ENCODE data around the gene GLI3. TPM values are rescaled to one million over a fixed set of nuclear protein-coding genes. Genes with fewer than 3 reads are reported as not detected.
A peak's percentile ranks its signal among the peaks of the same experiment; 100 is the strongest.

Gene GLI3
- total RNA-seq, 1 experiment from 2014 or later = 46.2 TPM

GRCh38 chr7:42090056-42090455, 147.0 kb downstream of the GLI3 start:
- peaks cover 12% of the 10 kb centered on the region for H3K36me3 Mint-ChIP-seq
- ATAC-seq (no peak), DNase-seq (ENCODE audit: low spot score) (no peak)
- peaks cover 56% of the 10 kb centered on the region for H3K4me1 Mint-ChIP-seq
- H3K9me3 Mint-ChIP-seq = no peaks in the 10 kb centered on the region
- H3K27ac Mint-ChIP-seq = no peak overlapping the region
- ChIA-PET POLR2A (no interaction called here), CTCF (interaction anchor here (1.0 kb wide), 1 partner anchor 113 kb away, joined by 3 read pairs; no protein-coding TSS in a partner anchor)
- peaks cover 90% of the 10 kb centered on the region for H3K27me3 Mint-ChIP-seq (ENCODE audit: low read depth)
- TF ChIP-seq ATF3 (CRISPR knock-in tag; conservative IDR thresholded peaks at IDR 0.05) (no peak), ATF6 (CRISPR knock-in tag; IDR thresholded peaks at IDR 0.05) (no peak), CREM (CRISPR knock-in tag; IDR thresholded peaks at IDR 0.05) (no peak), NFATC4 (CRISPR knock-in tag; IDR thresholded peaks at IDR 0.05) (no peak), ZNF232 (CRISPR knock-in tag; IDR thresholded peaks at IDR 0.05) (no peak), TP53 (CRISPR knock-in tag; IDR thresholded peaks at IDR 0.05) (no peak), ZBTB21 (CRISPR knock-in tag; IDR thresholded peaks at IDR 0.05; ENCODE audit: borderline replicate concordance) (no peak), ETV6 (CRISPR knock-in tag; IDR thresholded peaks at IDR 0.05) (no peak), MYBL2 (CRISPR knock-in tag; IDR thresholded peaks at IDR 0.05) (no peak), FOXK1 (CRISPR knock-in tag; IDR thresholded peaks at IDR 0.05) (no peak), ZNF263 (CRISPR knock-in tag; IDR thresholded peaks at IDR 0.05; ENCODE audit: low read depth) (no peak), RORB (CRISPR knock-in tag; IDR thresholded peaks at IDR 0.05) (no peak), ZSCAN18 (CRISPR knock-in tag; IDR thresholded peaks at IDR 0.05) (no peak), SP1 (CRISPR knock-in tag; conservative IDR thresholded peaks at IDR 0.05) (no peak), HMGA2 (CRISPR knock-in tag; IDR thresholded peaks at IDR 0.05) (no peak), TEAD4 (CRISPR knock-in tag; IDR thresholded peaks at IDR 0.05) (no peak)
- TF ChIP-seq, protein P1, sequence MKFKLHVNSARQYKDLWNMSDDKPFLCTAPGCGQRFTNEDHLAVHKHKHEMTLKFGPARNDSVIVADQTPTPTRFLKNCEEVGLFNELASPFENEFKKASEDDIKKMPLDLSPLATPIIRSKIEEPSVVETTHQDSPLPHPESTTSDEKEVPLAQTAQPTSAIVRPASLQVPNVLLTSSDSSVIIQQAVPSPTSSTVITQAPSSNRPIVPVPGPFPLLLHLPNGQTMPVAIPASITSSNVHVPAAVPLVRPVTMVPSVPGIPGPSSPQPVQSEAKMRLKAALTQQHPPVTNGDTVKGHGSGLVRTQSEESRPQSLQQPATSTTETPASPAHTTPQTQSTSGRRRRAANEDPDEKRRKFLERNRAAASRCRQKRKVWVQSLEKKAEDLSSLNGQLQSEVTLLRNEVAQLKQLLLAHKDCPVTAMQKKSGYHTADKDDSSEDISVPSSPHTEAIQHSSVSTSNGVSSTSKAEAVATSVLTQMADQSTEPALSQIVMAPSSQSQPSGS (CRISPR knock-in tag; IDR thresholded peaks at IDR 0.05; ENCODE audit: borderline replicate concordance, low read depth) = no peak
- TF ChIP-seq, protein P2, sequence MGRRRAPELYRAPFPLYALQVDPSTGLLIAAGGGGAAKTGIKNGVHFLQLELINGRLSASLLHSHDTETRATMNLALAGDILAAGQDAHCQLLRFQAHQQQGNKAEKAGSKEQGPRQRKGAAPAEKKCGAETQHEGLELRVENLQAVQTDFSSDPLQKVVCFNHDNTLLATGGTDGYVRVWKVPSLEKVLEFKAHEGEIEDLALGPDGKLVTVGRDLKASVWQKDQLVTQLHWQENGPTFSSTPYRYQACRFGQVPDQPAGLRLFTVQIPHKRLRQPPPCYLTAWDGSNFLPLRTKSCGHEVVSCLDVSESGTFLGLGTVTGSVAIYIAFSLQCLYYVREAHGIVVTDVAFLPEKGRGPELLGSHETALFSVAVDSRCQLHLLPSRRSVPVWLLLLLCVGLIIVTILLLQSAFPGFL (CRISPR knock-in tag; IDR thresholded peaks at IDR 0.05; ENCODE audit: borderline replicate concordance) = no peak
- TF ChIP-seq, protein P3, sequence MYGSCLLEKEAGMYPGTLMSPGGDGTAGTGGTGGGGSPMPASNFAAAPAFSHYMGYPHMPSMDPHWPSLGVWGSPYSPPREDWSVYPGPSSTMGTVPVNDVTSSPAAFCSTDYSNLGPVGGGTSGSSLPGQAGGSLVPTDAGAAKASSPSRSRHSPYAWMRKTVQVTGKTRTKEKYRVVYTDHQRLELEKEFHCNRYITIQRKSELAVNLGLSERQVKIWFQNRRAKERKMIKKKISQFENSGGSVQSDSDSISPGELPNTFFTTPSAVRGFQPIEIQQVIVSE (CRISPR knock-in tag; IDR thresholded peaks at IDR 0.05; ENCODE audit: borderline replicate concordance) = no peak
- peak overlapping the region; percentile 11; the same call in 1 of the 2 replicates for H3K4me3 Mint-ChIP-seq

DNA sequence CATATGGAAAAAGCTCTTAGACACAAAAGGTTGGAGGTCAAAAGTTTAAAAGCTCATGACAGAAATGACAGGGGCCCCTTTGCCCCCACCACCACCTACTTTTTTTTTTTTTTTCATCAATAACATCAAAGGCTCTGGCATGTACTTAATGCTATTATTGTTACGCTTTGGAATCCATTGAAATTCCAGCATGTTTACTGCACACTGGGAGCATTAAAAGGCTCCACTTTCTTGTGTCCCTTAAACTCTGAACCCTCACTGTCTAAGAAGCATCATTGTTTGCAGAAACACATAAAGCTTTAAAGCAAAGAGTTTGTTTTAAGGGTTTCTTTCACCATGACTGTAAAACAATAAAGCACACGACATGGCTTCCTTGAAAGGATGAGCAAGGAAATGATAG, 149.4 kb downstream of the GLI3 start:
- CTCF ChIA-PET = interaction anchor here (1.6 kb wide), 1 partner anchor 16 kb away, joined by 3 read pairs; no protein-coding TSS in a partner anchor
- Mint-ChIP-seq H3K27me3 (ENCODE audit: low read depth) (peaks cover 66% of the 10 kb centered on the region), H3K4me3 (no peak overlapping the region), H3K9me3 (no peaks in the 10 kb centered on the region), H3K4me1 (peaks cover 55% of the 10 kb centered on the region), H3K27ac (no peak overlapping the region), H3K36me3 (peaks cover 7% of the 10 kb centered on the region; the same call in 1 of the 2 replicates)
- no peak for TF ChIP-seq ZMAT4 (CRISPR knock-in tag; IDR thresholded peaks at IDR 0.05)
- no peak for TF ChIP-seq ETV6 (CRISPR knock-in tag; IDR thresholded peaks at IDR 0.05)
- no peak for TF ChIP-seq FOXK1 (CRISPR knock-in tag; IDR thresholded peaks at IDR 0.05)
- TF ChIP-seq SP1 (CRISPR knock-in tag; conservative IDR thresholded peaks at IDR 0.05) = no peak
- no peak for TF ChIP-seq MXD4 (CRISPR knock-in tag; IDR thresholded peaks at IDR 0.05; ENCODE audit: borderline replicate concordance)
- no peak for TF ChIP-seq ZNF423 (CRISPR knock-in tag; IDR thresholded peaks at IDR 0.05)
- no peak for TF ChIP-seq TP53 (CRISPR knock-in tag; IDR thresholded peaks at IDR 0.05)
- TF ChIP-seq CREB1 (CRISPR knock-in tag; IDR thresholded peaks at IDR 0.05) = no peak
- no peak for TF ChIP-seq NR1H2 (CRISPR knock-in tag; IDR thresholded peaks at IDR 0.05)
- TF ChIP-seq ZNF512 (CRISPR knock-in tag; IDR thresholded peaks at IDR 0.05; ENCODE audit: borderline replicate concordance) = no peak
- TF ChIP-seq SOX15 (CRISPR knock-in tag; IDR thresholded peaks at IDR 0.05) = no peak
- TF ChIP-seq TEAD4 (CRISPR knock-in tag; IDR thresholded peaks at IDR 0.05) = no peak
- no peak for ATAC-seq
- no peak for DNase-seq (ENCODE audit: low spot score)
- POLR2A ChIA-PET = interaction anchor here (0.7 kb wide), 1 partner anchor 19 kb away, joined by 4 read pairs; no protein-coding TSS in a partner anchor

Data from WTC11 (cell line).